HG03558 (cell line): ENCODE results near the gene NUB1.
"Not testable (repeated sequence)": the region's sequence is repeated elsewhere in the genome, so short reads cannot be mapped to it uniquely, and the experiment has no call there.

Experiments used
- ATAC-seq: cut with Tn5 transposase; IDR thresholded peaks from one replicate; pipeline ENCODE4 v1.9.1; 2021; ENCODE audit warnings: moderate number of reproducible peaks; ENCODE audit not compliant: unreplicated experiment; ENCODE audit errors: extremely low read depth

Gene NUB1, protein sequence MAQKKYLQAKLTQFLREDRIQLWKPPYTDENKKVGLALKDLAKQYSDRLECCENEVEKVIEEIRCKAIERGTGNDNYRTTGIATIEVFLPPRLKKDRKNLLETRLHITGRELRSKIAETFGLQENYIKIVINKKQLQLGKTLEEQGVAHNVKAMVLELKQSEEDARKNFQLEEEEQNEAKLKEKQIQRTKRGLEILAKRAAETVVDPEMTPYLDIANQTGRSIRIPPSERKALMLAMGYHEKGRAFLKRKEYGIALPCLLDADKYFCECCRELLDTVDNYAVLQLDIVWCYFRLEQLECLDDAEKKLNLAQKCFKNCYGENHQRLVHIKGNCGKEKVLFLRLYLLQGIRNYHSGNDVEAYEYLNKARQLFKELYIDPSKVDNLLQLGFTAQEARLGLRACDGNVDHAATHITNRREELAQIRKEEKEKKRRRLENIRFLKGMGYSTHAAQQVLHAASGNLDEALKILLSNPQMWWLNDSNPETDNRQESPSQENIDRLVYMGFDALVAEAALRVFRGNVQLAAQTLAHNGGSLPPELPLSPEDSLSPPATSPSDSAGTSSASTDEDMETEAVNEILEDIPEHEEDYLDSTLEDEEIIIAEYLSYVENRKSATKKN

DNA sequence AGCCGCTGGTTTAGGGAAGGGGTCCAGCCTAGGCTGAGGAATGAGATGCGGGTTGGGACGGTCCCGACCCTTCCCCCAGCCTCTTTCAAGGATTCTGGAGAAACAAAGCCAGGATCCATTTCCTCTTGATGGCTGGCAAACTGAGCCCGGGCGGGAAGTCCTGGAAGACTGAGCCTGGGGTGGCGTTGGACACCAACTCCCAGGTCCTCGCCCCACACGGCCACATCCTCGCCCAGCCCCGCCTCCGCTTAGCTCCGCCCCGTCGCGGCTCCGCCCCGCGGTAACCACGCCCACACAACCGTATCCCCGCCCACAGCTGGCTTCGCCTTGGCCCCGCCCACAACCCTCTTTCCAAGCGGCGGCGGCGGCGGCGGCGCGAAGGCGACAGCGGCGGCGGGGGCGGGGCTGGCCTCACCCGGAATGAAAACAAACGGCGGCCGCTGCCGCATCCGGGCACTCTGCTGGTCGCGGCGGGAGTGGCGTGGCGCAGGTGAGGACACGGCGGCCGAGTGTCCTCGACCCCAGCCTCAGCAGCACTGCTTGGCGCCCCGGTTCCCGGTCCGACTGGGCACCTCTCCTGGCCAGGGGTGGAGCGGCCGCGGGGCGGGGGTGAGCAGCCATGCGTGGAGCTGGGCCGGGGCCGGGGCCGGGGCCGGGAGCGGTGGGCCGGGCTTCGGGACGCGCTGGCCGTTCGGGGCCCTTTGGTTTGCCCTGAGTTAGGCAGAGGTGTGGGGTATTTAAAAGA lies at the start of gene NUB1:
NUB1 (plus strand) TSS at position 456 of the 745 bp plus-strand sequence. CDS start 3,538 bp downstream, outside the sequence.
- ATAC-seq, result peak; percentile 28

DNA sequence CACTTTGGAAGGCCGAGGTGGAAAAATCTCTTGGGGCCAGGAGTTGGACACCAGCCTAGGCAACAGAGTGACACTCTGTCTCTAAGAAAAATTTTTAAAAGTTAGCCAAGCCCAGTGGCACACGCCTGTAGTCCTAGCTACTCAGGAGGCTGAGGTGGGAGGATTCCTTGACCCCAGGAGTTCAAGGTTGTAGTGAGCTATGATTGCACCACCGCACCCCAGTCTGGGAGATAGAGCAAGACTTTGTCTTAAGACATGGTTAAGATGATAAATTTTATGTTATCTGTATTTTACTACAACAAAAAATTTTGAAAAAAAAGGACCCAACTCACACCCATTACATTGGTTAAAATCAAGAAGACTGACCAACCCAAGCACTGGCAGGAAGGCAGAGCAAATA lies 48.8 kb upstream of the NUB1 start:
- no peak for ATAC-seq

DNA sequence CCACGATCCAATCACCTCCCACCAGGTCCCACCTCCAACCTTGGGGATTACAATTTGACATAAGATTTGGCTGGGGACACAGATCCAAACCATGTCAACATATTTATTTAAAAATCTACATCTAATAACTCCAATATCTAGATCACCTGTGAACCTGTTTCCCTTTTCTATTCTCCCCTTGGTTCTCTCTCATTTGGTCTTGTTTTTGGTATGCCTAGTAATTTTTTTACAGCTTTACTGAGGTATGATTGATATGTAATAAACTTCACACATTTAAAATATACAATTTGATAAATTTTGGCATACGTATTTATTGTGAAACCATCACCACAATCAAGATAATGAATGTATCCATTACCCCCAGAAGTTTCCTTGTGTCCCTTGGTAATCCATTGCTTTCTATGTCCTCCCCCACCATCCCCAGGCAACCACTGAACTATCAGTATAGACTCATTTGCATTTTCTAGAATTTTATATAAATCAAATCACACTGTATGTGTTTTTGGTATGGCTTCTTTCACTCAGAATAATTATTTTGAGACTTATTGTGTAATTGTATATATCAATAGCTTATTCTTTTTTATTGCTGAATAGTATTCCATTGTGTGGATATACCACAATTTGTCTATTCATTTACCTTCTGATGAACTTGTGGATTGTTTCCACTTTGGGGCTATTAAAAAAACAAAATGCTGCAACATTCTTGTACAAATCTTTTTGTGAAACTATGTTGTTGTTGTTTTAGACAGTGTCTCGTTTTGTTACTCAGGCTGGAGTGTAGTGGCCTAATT lies 45.2 kb upstream of the NUB1 start:
- no peak for ATAC-seq

DNA sequence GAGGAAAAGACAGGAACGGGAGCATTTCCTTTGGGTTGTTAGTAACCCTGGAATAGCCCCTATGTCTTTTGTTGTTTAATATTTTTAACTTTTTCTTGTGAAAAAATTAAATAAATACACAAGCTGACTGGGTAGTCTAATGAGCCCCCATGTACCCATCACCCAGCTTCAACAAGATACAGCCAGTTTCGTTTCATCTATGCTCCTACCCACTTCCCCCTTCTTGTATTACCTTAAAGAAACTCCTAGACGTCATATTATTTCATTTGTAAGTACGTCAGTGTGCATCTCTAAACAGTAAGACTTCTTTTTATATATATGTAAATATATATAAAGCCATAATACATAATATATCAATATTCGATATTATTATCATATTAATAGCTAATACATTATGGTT lies 42.8 kb upstream of the NUB1 start:
- ATAC-seq, result no peak

DNA sequence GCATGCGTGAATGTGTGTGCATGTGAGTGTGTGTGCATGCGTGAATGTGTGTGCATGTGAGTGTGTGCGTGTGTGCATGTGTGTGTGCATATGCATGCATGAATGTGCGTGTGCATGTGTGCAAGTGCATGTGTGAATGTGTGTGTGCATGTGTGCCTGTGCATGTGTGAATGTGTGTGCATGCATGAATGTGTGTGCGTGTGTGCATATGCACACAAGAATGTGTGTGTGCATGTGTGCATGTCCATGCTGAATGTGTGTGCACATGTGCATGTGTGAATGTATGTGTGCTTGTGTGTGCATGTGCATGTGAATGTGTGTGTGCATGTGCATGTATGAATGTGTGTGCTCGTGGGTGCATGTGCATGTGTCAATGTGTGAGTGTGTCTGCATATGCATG lies 42.1 kb upstream of the NUB1 start:
- no peak for ATAC-seq

DNA sequence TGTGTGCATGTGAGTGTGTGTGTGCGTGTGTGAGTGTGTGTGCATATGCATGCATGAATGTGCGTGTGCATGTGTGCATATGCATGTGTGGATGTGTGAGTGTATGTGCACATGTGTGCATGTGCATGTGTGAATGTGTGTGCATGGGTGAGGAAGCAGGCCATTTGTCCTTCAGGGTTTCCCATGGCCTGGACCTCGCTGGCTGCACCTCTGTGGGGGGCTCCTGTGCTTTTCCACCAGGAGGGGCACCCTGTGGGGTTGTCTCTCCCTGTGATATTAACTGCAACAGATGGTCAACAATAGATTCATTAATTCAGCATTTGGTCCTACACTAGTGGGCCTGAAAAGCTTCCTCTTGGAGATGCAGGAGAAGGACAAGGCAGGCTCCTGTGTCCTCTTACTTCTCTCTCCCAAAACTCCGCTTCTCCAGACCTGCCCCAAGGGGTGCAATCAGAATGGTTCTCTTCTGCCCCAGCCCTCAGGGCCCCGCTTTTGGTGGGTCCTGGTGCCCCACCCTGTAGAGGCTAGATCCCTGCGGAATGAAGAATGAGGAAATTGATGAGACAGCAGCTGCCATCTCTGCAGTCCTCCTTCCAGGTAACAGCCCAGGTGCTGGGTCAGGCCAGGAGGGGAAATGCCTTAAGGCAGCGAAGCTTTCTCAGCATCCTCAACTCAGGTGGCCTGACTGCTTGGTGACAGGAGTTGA lies 41.5 kb upstream of the NUB1 start:
- no peak for ATAC-seq

DNA sequence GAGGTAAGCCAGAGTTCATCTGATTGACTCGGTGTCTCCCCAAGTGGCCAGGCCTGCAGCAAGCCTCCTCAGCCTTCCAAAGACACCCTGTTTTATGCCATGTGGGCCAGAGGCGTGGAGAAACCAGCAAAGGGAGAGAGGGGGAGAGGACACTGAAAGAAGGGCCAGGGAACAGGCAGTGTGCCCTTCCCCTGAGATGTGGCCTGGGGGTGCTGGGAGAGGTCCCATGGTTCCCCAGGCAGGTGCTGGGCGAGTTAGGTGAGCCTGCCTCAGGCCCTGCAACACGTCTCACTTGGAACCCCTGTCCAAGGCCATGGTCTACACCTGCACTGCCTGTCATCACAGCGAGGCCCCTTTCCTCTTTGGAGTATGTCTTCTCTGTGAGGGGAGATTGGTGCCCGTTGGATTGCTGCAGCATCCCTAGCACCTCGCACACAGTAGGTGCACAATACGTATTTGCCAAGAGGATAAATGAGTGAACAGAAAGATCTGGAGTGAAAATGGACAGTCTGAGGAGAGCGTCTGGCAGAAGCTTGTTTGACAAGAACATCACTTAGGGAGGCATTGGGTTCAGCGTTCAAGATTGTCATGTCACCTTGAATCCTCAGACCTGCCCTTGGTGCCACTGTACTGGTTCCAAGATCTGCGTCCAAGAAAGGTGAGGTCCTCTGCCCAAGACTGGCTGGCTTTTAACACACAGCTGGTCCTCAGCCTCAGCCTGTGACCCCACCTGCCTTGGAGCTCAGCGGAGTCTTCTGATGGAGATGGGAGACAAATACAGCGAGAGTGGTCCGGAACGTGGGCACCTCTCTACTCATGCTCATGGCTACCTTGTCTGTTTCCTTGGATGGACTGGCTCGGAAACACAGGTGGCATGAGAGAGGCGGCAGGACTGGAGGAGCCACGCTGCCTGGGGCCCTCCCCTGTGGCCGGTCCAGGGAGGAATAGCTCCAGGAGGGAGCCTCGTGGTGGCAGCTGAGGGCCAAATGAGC lies 39.8 kb upstream of the NUB1 start:
- ATAC-seq, result no peak

DNA sequence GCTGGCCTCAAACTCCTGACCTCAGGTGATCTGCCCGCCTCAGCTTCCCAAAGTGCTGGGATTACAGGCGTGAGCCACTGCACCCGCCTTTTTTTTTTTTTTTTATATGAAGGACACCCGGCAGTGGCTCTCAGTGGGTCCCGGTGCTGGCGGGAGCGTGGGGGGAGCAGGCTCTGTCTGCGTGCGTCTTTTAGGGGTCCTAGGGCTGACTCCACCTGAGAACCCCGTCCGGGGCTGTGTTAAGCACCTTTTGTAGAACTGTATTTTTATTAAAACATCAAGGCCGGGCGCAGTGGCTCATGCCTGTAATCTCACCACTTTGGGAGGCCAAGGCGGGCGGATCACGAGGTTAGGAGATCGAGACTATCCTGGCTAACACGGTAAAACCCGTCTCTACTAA lies 37.4 kb upstream of the NUB1 start:
- ATAC-seq, result not testable (repeated sequence)

DNA sequence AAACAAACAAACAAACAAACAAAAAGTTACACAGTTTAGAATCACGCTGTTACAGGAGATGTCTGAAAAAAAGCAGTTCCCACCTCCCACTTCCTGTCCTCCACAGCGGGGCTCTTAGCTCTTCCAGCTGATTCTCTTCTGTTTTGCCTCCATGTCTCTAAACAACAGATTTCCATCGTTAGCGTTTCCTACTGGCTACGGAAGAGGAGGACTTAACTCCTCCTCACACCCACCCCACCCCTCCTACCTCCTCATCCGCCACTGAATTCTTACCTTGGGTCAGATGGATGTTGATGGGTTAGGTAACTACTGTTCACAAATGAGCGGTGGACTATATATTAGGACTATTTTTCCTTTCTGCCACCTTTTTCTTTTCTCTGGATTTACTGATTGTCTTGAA lies 36.8 kb upstream of the NUB1 start:
- ATAC-seq, result no peak

DNA sequence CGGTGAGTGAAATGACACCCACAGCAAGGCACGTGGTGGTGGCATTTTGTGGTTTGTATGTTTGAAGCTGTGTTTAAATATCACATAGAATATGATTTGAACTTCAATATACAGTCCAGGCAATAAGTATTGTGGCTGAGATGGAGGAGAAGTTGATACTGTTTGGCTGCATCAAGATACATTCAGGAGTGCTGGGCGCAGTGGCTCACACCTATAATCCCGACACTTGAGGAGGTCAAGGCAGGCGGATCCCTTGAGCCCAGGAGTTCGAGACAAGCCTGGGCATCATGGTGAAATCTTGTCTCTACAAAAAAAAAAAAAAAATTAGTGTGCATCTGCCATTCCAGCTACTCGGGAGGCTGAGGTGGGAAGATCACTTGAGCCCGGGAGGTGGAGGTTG lies 35.2 kb upstream of the NUB1 start:
- no peak for ATAC-seq

DNA sequence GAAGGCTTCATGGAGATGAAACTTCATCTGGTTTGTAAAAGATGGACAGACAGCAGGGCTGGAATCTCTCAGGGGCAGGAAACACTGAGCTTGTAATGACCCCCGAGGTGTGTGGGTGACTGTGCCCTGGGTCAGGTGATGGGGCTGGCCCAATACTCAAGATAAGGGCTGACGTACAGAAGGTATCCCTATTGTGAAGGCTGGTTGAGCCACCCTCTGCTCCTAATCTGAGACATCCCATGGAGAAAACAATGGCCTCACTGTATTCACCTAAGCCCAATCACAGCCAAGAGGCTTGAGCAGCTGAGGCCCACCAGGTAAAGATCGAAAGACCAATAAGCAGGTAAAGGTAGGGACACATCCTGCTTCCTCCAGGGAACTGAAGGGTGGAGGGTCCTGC lies 34.8 kb upstream of the NUB1 start:
- ATAC-seq, result no peak

DNA sequence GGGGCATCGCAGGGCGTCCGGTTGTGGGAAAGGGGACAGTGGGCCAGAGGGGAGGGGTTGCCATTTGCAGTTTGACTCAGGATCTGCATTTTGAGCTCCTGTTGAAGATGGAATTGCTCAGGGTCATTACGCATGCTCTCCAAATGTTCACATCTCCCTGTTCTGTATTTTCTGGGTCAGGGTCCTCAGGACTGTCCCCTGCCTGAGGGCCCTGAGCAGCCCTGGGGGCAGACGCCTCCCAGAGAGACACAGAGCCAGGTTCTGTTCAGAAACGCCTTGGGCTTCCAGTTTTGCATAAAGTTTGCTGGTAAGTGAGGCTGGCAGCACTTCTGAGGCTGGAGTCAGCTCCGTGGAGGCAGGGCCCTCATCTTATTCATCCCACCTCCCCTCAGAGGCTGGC lies 34.1 kb upstream of the NUB1 start:
- no peak for ATAC-seq

DNA sequence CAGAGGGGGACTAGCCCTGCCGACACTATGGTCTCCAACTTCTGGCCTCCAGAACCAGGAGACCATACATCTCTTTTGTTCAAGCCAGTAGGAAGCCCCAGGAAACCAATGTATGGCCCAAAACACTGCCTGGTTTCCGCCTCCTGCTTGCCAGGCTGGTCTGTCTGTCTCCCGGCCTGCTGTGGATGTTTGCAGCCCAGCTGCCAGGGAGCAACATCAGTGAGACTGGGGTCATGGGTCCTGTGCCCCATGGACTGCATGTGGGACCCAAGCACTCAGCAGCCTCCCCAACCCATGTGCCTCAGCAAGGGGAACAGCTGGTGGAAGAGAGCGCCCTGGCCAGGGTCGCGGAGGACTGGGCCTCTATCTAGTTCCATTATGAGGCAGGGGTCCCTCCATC lies 33.4 kb upstream of the NUB1 start:
- no peak for ATAC-seq

DNA sequence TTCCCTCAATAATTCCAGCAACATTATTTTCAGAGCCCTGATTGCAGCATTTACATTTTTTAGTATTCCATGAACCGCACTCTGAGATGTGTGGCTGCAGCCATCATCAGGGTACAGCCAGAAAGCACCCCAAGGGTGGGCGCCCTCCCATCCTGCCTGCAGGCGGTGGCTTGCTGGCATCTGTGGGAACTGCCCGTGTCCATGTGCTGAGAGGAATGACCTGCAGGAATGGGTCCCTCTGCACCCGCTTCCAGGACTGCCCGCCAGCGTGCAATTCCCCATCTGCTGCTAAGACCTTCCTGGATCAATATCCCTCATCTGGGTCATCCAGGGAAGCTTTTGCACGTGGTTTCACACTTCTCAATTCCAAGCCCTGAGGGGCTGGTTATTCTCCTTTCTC lies 32.8 kb upstream of the NUB1 start:
- no peak for ATAC-seq

DNA sequence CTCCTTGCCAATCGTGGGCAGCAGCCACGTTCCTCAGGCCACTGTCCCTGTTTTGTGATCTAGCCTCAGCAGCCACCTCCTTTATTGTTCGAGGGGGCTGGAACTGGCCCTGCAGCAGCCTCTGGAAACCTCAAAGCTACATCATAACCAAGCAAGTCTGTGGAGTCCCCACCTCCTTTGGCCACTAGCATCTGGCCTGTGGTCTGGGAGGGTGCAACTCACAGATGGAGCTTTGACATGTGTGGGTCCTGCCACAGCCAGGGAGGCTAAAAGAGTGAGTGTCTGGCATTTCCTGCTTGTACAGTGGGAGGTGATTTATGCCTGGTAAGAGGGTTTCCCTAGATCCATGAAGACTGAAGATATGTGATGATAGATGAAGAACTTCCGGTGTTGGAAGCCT lies 32.3 kb upstream of the NUB1 start:
- no peak for ATAC-seq

DNA sequence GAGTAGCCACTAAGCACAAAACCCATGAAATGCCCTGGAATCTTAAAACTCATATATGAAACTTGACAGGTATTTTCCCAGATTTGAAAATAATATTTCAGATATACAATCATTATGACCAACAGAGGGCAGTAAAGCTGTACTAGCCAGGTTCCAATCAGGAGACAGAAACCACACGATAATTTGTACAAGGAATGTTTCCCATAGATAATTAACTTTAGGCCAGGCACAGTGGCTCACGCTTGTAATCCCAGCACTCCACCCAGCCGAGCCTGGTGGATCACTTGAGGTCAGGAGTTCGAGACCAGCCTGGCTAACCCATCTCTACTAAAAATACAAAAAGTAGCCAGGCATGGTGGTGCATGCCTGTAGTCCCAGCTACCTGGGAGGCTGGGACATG lies 31.0 kb upstream of the NUB1 start:
- ATAC-seq, result no peak

DNA sequence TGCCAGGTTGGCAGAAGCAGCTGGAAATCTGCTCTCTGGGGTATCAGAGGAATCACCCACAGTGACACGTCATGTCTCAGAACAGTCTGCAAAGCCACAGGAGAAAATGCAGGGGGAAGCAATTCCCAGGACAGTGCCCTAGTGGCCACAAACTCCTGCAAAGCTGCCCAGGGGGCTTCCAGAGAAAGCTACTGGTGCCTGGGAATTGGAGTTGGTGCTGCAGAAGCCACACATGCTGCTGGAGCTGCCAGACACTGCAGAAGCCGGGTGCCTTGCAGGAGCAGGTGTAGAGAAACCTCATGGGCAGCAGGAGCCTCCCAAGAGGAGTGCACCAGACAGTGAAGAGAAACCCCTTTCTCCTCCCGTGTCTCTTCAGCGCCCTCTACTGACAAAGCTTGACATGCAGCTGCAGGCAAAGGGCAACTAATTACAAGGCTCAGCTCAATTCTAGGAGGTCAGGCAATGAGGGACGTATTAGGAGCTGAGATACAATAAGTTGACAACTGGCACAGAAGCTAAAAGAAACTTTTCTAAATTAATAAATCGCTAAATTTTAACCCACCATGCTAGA lies 30.2 kb upstream of the NUB1 start:
- no peak for ATAC-seq

DNA sequence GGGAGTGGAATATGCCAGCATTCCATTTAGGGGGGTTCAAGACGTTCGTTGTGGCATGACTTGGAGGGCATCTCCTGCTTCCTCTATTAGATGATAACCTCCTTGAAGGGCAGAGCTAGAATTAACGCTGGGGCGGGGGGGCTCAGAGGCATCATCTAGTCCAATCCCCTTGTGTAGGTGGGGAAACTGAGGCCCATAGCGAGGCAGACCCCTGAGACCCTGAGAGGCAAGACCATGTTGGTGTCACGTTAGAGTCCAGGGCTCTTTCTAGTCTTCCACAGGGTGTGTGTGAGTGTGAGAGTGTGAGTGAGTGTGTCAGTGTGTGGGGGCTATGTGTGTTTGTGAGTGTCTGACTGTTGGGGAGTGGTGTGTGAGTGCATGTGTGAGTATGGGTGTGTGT lies 29.3 kb upstream of the NUB1 start:
- no peak for ATAC-seq
